Vagina (tissue), 2 donors: ENCODE data around the gene CPD. TPM values are rescaled to one million over a fixed set of nuclear protein-coding genes. Genes with fewer than 3 reads are reported as not detected.

ENCODE experiments used
- DNase-seq, 2 donors: peaks; one replicate each; pipeline ENCODE4 v3.0.0-alpha.2; 2017; ENCODE audit errors: extremely low spot score in 2 of 2
- H3K27ac ChIP-seq: fragments of 200-600 bp; sonication (generic); one replicate; pipeline ENCODE4 v1.5.1; 2019
- H3K27me3 ChIP-seq: fragments of 200-600 bp; sonication (generic); one replicate; pipeline ENCODE4 v1.5.1; 2019
- H3K36me3 ChIP-seq, 2 donors: fragments of 200-600 bp; sonication (generic); one replicate each; pipeline ENCODE4 v1.5.1; 2017 to 2019
- H3K4me1 ChIP-seq: fragments of 200-600 bp; sonication (generic); one replicate; pipeline ENCODE4 v1.5.1; 2019
- H3K4me3 ChIP-seq, 2 donors: fragments of 200-600 bp; sonication (generic); 1 replicate in 1 of 2; 2 replicates in 1 of 2; pipeline ENCODE4 v1.5.1; 2016 to 2019
- H3K9me3 ChIP-seq: fragments of 200-600 bp; sonication (generic); one replicate; pipeline ENCODE4 v1.5.1; 2019
- POLR2A ChIP-seq, 2 donors: fragments of 450-650 bp; IDR thresholded peaks; one replicate each; pipeline ENCODE4 v1.6.1; 2017; ENCODE audit warnings: antibody characterized with exemption in 2 of 2, mild to moderate bottlenecking in 2 of 2, moderate library complexity in 2 of 2
- POLR2AphosphoS5 ChIP-seq, 2 donors: sonication (generic); formaldehyde crosslinking; IDR thresholded peaks; one replicate each; pipeline ENCODE4 v1.9.0; 2017; ENCODE audit warnings: antibody characterized with exemption in 2 of 2, mild to moderate bottlenecking in 2 of 2, low read depth in 1 of 2; ENCODE audit not compliant: insufficient read depth in 1 of 2
- intact Hi-C: fragments of 100-400 bp; cut with DNase I; formaldehyde crosslinking; loops from one replicate; pipeline ENCODE4 v1.15.1; 2023
- total RNA-seq: library from RNA; depleted of rRNA; stranded (reverse); fragments of >200 nt; gene quantifications from one replicate; pipeline ENCODE4 v1.2.3, GENCODE V29; 2016
- TF ChIP-seq, protein P1 (sequence below), 3 experiments: fragments of 450-650 bp in 2 of 3; fragments of 200-600 bp in 1 of 3; sonication (generic) in 1 of 3; IDR thresholded peaks; one replicate each; pipeline ENCODE4 v1.5.1; 2017 to 2019; ENCODE audit warnings: antibody characterized with exemption in 3 of 3, mild to moderate bottlenecking in 2 of 3, moderate library complexity in 2 of 3

The CPD gene
- total RNA-seq, 1 donor from 2014 or later = 56.5 TPM

- TF ChIP-seq POLR2AphosphoS5 (IDR thresholded peaks at IDR 0.05; ENCODE audit: insufficient read depth in 1 of 2, low read depth in 1 of 2) = no peak
- TF ChIP-seq, protein P1, sequence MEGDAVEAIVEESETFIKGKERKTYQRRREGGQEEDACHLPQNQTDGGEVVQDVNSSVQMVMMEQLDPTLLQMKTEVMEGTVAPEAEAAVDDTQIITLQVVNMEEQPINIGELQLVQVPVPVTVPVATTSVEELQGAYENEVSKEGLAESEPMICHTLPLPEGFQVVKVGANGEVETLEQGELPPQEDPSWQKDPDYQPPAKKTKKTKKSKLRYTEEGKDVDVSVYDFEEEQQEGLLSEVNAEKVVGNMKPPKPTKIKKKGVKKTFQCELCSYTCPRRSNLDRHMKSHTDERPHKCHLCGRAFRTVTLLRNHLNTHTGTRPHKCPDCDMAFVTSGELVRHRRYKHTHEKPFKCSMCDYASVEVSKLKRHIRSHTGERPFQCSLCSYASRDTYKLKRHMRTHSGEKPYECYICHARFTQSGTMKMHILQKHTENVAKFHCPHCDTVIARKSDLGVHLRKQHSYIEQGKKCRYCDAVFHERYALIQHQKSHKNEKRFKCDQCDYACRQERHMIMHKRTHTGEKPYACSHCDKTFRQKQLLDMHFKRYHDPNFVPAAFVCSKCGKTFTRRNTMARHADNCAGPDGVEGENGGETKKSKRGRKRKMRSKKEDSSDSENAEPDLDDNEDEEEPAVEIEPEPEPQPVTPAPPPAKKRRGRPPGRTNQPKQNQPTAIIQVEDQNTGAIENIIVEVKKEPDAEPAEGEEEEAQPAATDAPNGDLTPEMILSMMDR (IDR thresholded peaks at IDR 0.05) = no peak
- no peak for TF ChIP-seq POLR2A (IDR thresholded peaks at IDR 0.05)
- Histone ChIP-seq H3K36me3 (no peaks in the 10 kb centered on the region), H3K9me3 (no peaks in the 10 kb centered on the region), H3K27ac (no peak overlapping the region), H3K4me1 (no peaks in the 10 kb centered on the region), H3K4me3 (no peak overlapping the region), H3K27me3 (no peaks in the 10 kb centered on the region)
- no peak for DNase-seq
- intact Hi-C loops = no loop called here
Observed at GRCh38 chr17:30368912-30369720, 9.6 kb upstream of the CPD start.

DNA sequence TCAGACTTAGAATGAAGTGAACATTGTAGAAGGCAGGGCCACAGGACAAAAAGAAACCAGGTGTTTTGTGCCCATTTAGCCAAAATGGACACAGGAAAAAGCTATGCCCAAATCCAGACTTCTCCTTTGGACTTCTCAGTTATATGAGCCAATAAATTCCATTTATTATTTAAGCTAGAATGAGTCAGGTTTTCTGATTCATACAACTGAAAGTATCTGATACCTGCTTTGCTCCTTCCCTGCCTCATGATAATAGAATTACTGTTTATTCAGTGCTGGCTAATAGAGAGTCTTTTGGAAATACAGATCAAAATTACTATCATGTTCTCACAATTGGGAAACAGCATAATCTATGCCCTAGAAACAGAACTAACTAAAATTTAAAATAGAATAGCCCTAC, 8.7 kb upstream of the CPD start:
- Histone ChIP-seq H3K4me1 (no peaks in the 10 kb centered on the region), H3K36me3 (no peaks in the 10 kb centered on the region), H3K27ac (no peak overlapping the region), H3K9me3 (no peaks in the 10 kb centered on the region), H3K27me3 (no peaks in the 10 kb centered on the region), H3K4me3 (no peak overlapping the region)
- DNase-seq = no peak
- intact Hi-C loops = no loop called here
- TF ChIP-seq, protein P1 (IDR thresholded peaks at IDR 0.05) = no peak
- peak in 1 of 2 donors; percentile 38 for TF ChIP-seq POLR2AphosphoS5 (IDR thresholded peaks at IDR 0.05; ENCODE audit: insufficient read depth in 1 of 2, low read depth in 1 of 2)
- no peak for TF ChIP-seq POLR2A (IDR thresholded peaks at IDR 0.05)

DNA sequence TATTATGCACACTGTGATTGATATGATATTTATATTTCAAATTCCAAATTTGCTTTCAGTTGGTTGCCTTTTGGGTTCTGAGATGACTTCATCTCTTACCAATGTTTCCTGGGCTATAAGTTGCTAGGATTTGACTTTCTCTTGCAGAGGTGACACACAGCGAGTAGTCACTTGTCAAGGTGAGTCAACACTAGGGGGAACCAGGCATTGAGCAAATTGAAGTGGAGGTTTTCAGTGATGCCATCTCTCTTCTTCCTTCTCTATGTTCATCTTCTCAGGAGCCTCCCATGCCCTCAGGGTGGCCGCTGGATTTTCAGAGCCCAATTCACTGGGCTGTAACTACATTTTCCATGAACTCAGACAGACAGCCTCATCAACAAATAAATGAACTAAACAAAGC, 6.0 kb upstream of the CPD start:
- intact Hi-C loops = no loop called here
- TF ChIP-seq, protein P1 (IDR thresholded peaks at IDR 0.05) = no peak
- peak in 1 of 2 donors; percentile 39 for TF ChIP-seq POLR2AphosphoS5 (IDR thresholded peaks at IDR 0.05; ENCODE audit: insufficient read depth in 1 of 2, low read depth in 1 of 2)
- peaks cover 8% of the 10 kb centered on the region for H3K4me1 ChIP-seq
- H3K27ac ChIP-seq = no peak overlapping the region
- no peaks in the 10 kb centered on the region for H3K27me3 ChIP-seq
- no peaks in the 10 kb centered on the region for H3K36me3 ChIP-seq
- no peaks in the 10 kb centered on the region for H3K9me3 ChIP-seq
- DNase-seq = no peak
- no peak overlapping the region for H3K4me3 ChIP-seq

DNA sequence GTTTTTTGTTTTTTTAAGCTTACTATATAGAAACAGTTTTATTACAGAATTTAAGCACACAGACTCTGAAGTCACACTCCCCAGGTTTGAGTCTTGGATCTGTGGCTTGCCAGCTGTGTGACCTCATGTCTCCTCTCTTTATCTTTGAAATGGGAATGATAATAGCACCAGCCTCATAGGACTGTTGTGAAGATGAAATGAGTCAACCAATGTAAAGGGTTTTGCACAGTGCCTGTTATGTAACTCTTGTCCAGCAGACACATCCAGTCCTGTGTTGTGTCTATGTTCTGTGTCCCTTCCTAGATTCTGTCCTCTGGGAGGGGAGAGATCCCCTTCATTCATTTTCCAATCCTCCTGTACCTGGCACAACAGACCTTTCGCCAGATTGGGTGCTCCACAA, 3.1 kb upstream of the CPD start:
- no peaks in the 10 kb centered on the region for H3K9me3 ChIP-seq
- peaks cover 26% of the 10 kb centered on the region for H3K4me1 ChIP-seq
- intact Hi-C loops = no loop called here
- H3K27me3 ChIP-seq = no peaks in the 10 kb centered on the region
- no peak overlapping the region for H3K4me3 ChIP-seq
- H3K36me3 ChIP-seq = no peaks in the 10 kb centered on the region
- H3K27ac ChIP-seq = no peak overlapping the region
- TF ChIP-seq POLR2A (IDR thresholded peaks at IDR 0.05) = no peak
- TF ChIP-seq POLR2AphosphoS5 (IDR thresholded peaks at IDR 0.05; ENCODE audit: insufficient read depth in 1 of 2, low read depth in 1 of 2) = no peak
- TF ChIP-seq, protein P1 (IDR thresholded peaks at IDR 0.05) = no peak
- no peak for DNase-seq
